Stimulated activated CD8-positive, alpha-beta memory T cell treated with anti-CD3 and anti-CD28 coated beads, Interleukin-2, amount 100 ng/mL, for 1 hour (primary cell): Measurements from ENCODE around the gene HERPUD2.
A peak's percentile ranks its signal among the peaks of the same experiment; 100 is the strongest.

ENCODE experiments used
- DNase-seq, 2 donors: peaks; one replicate each; pipeline ENCODE4 v3.0.0-alpha.2; 2020; ENCODE audit warnings: low read depth in 2 of 2

Gene HERPUD2, protein sequence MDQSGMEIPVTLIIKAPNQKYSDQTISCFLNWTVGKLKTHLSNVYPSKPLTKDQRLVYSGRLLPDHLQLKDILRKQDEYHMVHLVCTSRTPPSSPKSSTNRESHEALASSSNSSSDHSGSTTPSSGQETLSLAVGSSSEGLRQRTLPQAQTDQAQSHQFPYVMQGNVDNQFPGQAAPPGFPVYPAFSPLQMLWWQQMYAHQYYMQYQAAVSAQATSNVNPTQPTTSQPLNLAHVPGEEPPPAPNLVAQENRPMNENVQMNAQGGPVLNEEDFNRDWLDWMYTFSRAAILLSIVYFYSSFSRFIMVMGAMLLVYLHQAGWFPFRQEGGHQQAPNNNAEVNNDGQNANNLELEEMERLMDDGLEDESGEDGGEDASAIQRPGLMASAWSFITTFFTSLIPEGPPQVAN

DNA sequence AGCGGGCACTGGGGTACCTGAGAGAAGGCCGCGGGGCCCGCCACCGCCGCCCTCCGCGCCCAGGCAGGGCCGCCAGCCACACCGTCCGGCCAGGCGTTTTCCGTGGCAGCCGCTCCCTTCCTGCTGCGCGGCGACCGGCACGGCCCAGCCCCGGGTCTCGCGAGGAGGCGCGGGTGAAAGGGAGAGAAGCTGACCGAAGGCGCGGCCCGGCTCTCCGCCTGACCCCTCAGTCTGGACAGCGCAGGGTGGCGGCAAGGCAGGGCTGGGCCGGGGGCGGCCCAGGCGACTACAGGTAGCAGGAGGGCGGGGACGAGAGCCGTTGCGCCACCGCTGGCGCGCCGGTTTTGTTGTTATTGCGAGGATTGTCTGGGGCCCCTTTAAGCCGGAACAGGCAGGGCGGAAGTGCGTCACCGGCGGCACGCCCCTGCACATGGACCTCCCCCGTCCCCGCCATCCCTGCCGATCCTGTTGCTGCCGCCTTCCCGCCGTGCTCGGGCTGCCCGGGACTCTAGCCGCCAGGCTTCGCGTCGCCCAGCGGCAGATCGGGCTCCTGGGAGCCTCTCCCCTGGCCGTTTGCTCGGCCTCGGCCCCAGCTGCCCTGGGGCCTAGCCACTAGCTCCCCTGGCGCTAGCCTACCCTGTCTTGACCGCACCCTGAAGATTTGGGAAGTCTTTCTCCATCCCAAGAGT, at the start of gene HERPUD2:
Gene HERPUD2, minus strand, starts transcription at position 352 of the 689 bp plus-strand sequence. CDS start 805 bp downstream, outside the sequence.
- DNase-seq, result peak; percentile 81

DNA sequence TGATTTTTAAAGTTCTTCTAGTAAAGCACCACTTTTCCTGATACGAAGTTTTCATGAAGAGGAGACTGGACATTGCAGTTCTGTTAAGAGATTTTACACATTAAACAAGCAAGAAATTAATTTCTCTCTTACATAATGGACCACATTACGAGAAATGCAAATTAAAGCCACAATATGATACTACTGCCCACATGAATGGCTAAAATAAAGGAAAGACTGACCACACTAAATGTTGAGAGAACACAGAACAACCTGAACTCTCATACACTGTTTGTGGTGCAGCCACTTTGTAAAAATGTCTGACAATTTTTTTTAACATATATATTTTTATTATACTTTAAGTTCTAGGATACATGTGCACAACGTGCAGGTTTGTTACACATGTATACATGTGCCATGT, 44.0 kb upstream of the HERPUD2 start:
- DNase-seq, result no peak

DNA sequence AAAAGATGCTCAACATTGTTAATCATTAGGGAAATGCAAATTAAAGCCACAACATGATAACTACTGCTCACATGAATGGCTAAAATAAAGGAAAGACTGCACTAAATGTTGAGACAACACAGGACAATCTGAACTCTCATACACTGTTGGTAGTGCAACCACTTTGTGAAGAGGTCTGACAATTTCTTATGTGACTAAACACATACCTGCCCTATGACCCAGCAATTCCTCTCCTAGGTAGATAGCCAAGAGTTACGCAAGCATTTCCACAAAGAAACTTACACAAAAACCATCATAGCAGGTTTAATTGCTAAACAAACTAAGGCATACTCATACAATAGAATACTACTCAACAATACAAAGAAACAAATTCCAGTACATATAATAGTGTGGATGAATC, 41.8 kb upstream of the HERPUD2 start:
- no peak for DNase-seq

DNA sequence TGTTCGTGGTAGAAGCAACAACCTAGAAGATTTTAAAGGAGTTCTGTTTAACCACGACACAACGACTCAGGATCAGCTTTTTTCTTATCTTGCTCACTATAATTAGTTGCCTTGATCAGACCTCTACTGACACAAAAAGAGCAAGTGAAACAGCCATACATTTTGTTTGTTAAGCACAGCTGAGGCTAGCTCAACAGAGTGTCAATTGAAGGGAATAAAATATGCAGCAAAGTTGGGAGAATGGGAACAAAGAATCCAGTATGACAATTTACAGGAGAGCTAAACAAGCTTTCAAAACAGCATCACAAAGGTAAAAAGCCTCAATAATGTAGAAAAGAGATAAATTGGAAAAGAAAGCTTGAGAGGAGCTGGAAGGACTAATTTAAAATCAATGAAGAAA, 40.5 kb upstream of the HERPUD2 start:
- DNase-seq, result no peak

- no peak for DNase-seq
Observed at GRCh38 chr7:35734001-35734483, 39.1 kb upstream of the HERPUD2 start.

DNA sequence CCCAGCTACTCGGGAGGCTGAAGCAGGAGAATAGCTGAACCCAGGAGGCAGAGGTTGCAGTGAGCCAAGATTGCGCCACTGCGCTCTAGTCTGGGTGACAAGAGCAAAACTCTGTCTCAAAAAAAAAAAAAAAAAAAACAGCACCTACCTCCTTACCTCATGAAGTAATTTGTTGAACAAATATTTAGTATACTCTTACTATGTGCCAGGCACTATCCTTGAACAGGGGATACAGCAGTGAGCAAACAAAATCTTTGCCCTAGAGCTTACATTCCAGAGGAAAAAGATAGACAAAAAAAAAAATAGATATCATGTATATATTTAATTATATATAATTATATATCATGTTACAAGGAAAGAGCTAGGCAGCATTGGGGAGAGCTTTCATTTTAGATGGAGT, 36.4 kb upstream of the HERPUD2 start:
- no peak for DNase-seq

DNA sequence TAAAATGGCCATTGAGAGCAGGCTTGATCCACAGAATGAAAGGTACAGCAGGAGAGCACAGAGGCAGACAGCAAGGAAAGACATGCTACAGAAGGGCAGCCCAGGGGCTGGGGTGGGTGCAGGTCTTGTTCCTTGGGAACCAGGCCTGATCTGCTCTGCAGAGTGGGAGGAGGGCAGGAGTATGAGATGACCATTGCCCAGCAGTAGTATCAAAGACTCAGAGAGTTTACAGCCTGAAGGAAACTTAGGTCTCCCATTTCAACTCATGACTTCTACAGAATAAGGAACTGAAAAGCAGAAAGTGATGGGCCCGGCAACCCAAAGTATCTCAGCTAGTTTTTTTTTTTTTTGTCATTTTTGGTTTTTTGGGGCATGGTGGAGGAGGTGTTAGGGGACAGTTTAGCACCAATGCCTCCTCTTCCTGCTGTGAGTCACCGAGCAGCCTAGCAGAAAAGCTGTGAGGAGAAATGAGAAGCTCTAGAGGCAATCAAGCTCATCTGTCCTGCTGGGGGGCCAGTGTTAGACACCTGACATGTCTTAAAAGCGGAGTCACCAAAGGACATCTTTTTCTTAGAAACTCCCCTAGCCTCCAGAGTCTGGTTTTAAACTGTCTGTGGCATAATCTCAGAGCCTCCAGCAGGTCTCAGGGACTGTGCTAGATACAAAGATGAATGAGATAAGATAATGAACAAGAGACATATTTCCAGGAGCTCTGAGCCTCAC, 34.3 kb upstream of the HERPUD2 start:
- DNase-seq, result peak in 1 of 2 donors; percentile 27

- DNase-seq, result no peak
Observed at GRCh38 chr7:35728412-35729060, 33.6 kb upstream of the HERPUD2 start.

- no peak for DNase-seq
Observed at GRCh38 chr7:35727571-35727970, 32.6 kb upstream of the HERPUD2 start.

- DNase-seq, result no peak
Observed at GRCh38 chr7:35726654-35727053, 31.7 kb upstream of the HERPUD2 start.

GRCh38 chr7:35725280-35725680, 30.3 kb upstream of the HERPUD2 start:
- peak in 1 of 2 donors; percentile 33 for DNase-seq

- DNase-seq, result no peak
Observed at GRCh38 chr7:35723011-35723410, 28.1 kb upstream of the HERPUD2 start.

DNA sequence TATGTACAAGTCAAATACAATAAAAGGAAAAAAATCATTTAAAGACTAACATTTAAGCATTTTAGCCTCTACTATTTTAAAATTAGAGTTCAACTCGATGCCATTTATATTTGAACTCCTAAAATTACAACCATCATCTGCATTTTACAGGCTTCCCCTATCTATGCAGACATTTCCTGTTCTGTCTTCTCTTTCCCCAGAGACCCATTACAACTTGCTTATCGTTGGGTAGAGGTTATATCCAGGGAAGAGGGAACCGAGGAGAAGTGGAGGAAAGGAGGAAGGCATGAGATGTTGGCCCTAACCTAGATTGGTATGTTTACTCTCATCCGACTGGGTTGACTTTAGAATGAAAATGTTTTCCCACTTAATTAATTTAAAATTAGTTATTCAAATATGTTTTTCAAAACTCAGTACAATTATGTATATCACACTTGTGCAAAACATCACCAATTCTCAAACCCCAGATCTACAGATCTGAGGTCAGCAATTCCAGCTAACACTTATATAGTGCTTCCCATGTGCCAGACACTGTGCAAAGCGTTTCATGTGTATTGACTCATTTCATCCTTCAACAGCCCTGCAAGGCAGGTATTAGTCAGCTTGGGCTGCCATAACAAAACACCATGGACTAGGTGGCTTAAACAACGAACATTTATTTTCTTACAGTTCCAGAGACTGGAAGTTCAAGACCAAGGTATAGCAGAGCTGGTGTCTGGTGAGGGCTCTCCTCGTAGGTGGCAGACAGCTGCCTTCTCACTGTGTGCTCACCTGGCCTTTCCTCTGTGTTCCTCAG, 27.3 kb upstream of the HERPUD2 start:
- DNase-seq, result no peak

DNA sequence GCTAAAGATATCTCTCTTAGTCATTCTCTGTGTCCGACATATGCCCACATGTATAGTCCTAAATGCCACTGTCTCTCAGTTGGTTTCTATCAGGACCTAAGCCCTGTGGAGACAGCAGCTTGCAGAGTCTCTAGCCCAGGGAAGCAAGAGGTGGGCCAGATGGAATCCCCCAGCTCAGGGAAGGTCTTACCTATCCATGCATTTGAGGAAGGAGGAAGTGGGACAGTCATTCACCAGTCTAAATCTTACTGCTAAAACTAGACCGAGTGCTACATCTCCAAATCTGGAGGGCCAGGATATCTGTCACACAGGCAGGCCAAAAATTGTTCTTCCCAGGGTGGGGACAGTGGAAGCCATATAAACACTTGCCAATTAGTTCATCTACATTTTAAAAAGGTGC, 26.4 kb upstream of the HERPUD2 start:
- DNase-seq, result no peak

DNA sequence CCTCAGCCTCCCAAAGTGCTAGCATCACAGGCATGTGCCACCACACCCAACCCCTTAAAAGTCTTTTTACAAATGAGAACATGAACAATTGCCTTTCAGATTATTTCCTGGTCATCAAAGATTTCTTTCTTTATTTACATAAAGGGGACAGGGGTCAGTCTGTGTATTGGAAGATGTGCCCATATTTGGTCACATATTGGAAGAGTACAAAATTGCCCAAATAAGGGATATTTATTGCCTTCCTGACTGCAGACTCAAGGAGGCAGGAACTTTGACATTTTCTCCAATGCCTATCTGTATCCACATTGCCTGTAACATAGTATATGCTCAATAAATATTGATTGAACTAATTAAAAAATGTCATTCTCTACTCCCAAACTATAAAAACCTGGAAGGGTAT, 25.9 kb upstream of the HERPUD2 start:
- DNase-seq, result no peak

DNA sequence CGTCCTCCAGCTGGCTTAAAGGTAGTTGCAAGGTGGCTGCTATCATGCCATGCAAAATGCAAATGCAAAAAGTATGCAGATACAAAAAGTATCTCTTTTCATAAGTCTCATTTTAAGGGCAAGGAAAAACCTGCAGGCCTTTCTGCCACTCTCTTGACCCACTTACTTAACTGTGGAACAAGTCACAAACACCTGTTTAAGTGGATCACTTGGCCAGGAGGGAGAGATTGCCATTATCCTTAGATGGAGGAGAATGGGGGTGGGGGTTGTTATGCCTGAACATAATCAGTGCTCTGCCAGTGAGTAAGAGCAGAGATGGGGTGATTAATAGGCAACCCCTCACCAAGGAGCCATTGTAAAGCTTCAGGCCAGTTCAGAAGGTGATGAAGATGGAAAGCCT, 25.1 kb upstream of the HERPUD2 start:
- DNase-seq, result no peak

DNA sequence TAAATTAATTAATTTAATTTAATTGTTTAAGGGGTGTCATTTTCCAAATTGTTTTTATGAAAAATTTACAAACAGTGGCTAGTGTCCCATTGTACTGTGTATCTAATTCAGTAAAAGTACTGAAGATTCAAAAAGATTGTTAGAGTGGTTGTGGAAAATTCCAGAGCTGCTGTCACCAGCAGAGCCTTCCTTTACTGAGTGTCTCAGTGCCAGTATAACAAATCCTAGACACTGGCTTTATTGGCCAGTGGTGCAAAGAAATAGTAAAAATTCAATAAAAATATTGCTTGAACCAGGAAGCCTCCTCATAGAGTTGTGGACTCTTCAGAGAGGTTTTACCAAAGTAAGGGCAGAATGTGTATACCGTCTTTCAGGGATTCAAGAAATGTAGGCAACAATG, 23.1 kb upstream of the HERPUD2 start:
- DNase-seq, result no peak

GRCh38 chr7:35717516-35717915, 22.6 kb upstream of the HERPUD2 start:
- no peak for DNase-seq

GRCh38 chr7:35717013-35717412, 22.1 kb upstream of the HERPUD2 start:
- no peak for DNase-seq

- no peak for DNase-seq
Observed at GRCh38 chr7:35716038-35716803, 21.3 kb upstream of the HERPUD2 start.
